Keratinocyte (primary cell): ENCODE results near the gene MRPL32. TPM values are rescaled to one million over a fixed set of nuclear protein-coding genes. Genes with fewer than 3 reads are reported as not detected.

Source experiments
- DNase-seq: peaks from one replicate; pipeline ENCODE4 v3.0.0-alpha.2; 2011; ENCODE audit warnings: low read depth, missing footprints, low spot score
- FAIRE-seq: peaks from 2 replicates; lab custom pipeline; 2011; peaks lifted over from hg19 to GRCh38; lab: Jason Lieb, UNC
- H2AFZ ChIP-seq: 2 replicates; pipeline ENCODE4 v1.6.0; 2012; ENCODE audit warnings: low read length, control low read depth, inconsistent platforms; ENCODE audit not compliant: control insufficient read depth
- H3K27ac ChIP-seq: 2 replicates; pipeline ENCODE4 v1.5.1; 2011; ENCODE audit warnings: low read length; ENCODE audit not compliant: control insufficient read depth, insufficient read depth
- H3K27me3 ChIP-seq: 3 replicates; pipeline ENCODE4 v1.6.0; 2011; ENCODE audit warnings: low read length; ENCODE audit not compliant: control insufficient read depth, insufficient read depth; ENCODE audit errors: extremely low read depth
- H3K36me3 ChIP-seq, 2 experiments: 2 replicates in 1 of 2; 3 replicates in 1 of 2; pipeline ENCODE4 v1.5.1; 2011; ENCODE audit warnings: low read length in 2 of 2, mild to moderate bottlenecking in 1 of 2; ENCODE audit not compliant: control insufficient read depth in 2 of 2, insufficient read depth in 2 of 2; ENCODE audit errors: extremely low read depth in 1 of 2
- H3K4me1 ChIP-seq: 3 replicates; pipeline ENCODE4 v1.5.1; 2011; ENCODE audit warnings: low read length; ENCODE audit not compliant: control insufficient read depth, insufficient read depth; ENCODE audit errors: extremely low read depth
- H3K4me2 ChIP-seq: 3 replicates; pipeline ENCODE4 v1.6.0; 2011; ENCODE audit warnings: low read depth, low read length; ENCODE audit not compliant: control insufficient read depth, insufficient read depth; ENCODE audit errors: extremely low read depth
- H3K4me3 ChIP-seq, 3 experiments: fragments of 200-600 bp in 1 of 3; sonication (generic) in 1 of 3; 2 replicates in 2 of 3; 3 replicates in 1 of 3; pipeline ENCODE4 v1.5.1; 2011 to 2016; ENCODE audit warnings: low read length in 3 of 3, mild to moderate bottlenecking in 3 of 3, control low read depth in 2 of 3, inconsistent platforms in 1 of 3, low read depth in 1 of 3, mixed read lengths in 1 of 3, mixed run types in 1 of 3, moderate library complexity in 1 of 3; ENCODE audit not compliant: control insufficient read depth in 2 of 3, insufficient read depth in 2 of 3; ENCODE audit errors: extremely low read depth in 1 of 3
- H3K79me2 ChIP-seq: 2 replicates; pipeline ENCODE4 v1.6.0; 2012; ENCODE audit warnings: low read length; ENCODE audit not compliant: control insufficient read depth, insufficient read depth
- H3K9ac ChIP-seq: 3 replicates; pipeline ENCODE4 v1.6.0; 2011; ENCODE audit warnings: low read length; ENCODE audit not compliant: control insufficient read depth, insufficient read depth; ENCODE audit errors: extremely low read depth
- H3K9me1 ChIP-seq: 3 replicates; pipeline ENCODE4 v1.6.0; 2011; ENCODE audit warnings: low read length; ENCODE audit not compliant: control insufficient read depth, insufficient read depth; ENCODE audit errors: extremely low read depth
- H3K9me3 ChIP-seq: 2 replicates; pipeline ENCODE4 v1.5.1; 2012; ENCODE audit warnings: low read depth, low read length; ENCODE audit not compliant: control insufficient read depth
- H4K20me1 ChIP-seq: 3 replicates; pipeline ENCODE4 v1.6.0; 2011; ENCODE audit warnings: low read length; ENCODE audit not compliant: control insufficient read depth, insufficient read depth; ENCODE audit errors: extremely low read depth
- EZH2 ChIP-seq: IDR thresholded peaks from one replicate; pipeline ENCODE4 v1.6.1; 2012; ENCODE audit warnings: inconsistent platforms, mild to moderate bottlenecking, low read length, moderate library complexity
- dilution Hi-C: fragments of 300-500 bp; cut with MboI; formaldehyde crosslinking; loops from one replicate; pipeline ENCODE4 v1.7.0; 2020; ENCODE audit warnings: low sequenced_read_pairs; ENCODE audit not compliant: extremely low pct_ligation_motif_present
- polyA plus RNA-seq, 5 experiments: library from polyadenylated mRNA; depleted of rRNA in 3 of 5; stranded (reverse) in 3 of 5; stranded (forward) in 1 of 5; unstranded in 1 of 5; fragments of >200 nt; gene quantifications; 1 replicate in 1 of 5; 2 replicates in 3 of 5; 3 replicates in 1 of 5; pipeline versions ENCODE4 v1.2.1 to v1.2.3, GENCODE V29; 2011 to 2012; ENCODE audit warnings: missing spikeins in 2 of 5, low read depth in 1 of 5, low replicate concordance in 1 of 5
- TF ChIP-seq, protein P1 (sequence below), 3 experiments: IDR thresholded peaks in 1 of 3; conservative IDR thresholded peaks in 1 of 3; optimal IDR thresholded peaks in 1 of 3; 2 replicates in 2 of 3; 3 replicates in 1 of 3; pipeline versions ENCODE3 to v1.5.1; 2011; ENCODE audit warnings: low read length in 3 of 3, mild to moderate bottlenecking in 3 of 3, moderate library complexity in 2 of 3, control low read depth in 1 of 3, inconsistent platforms in 1 of 3; ENCODE audit not compliant: insufficient read depth in 2 of 3; ENCODE audit errors: extremely low read depth in 1 of 3

Gene MRPL32
- polyA plus RNA-seq, 1 donor (not counting 4 experiments of a cell fraction or from before 2014, with no cell fraction given), result 86.1 TPM

GRCh38 chr7:42939457-42940240, 7.5 kb downstream of the MRPL32 start:
- Histone ChIP-seq H3K9ac (no peak overlapping the region), H3K79me2 (peaks cover 14% of the 10 kb centered on the region), H3K9me1 (no peaks in the 10 kb centered on the region), H3K9me3 (no peaks in the 10 kb centered on the region), H4K20me1 (no peaks in the 10 kb centered on the region), H3K4me2 (no peak overlapping the region), H3K4me1 (no peaks in the 10 kb centered on the region), H3K27me3 (no peaks in the 10 kb centered on the region), H3K36me3 (peaks cover 11 to 19% of the 10 kb centered on the region in 2 experiments), H2AFZ (no peak overlapping the region), H3K4me3 (no peak overlapping the region), H3K27ac (no peak overlapping the region)
- dilution Hi-C loops, result no loop called here
- no peak for DNase-seq
- no peak for TF ChIP-seq EZH2
- TF ChIP-seq, protein P1, sequence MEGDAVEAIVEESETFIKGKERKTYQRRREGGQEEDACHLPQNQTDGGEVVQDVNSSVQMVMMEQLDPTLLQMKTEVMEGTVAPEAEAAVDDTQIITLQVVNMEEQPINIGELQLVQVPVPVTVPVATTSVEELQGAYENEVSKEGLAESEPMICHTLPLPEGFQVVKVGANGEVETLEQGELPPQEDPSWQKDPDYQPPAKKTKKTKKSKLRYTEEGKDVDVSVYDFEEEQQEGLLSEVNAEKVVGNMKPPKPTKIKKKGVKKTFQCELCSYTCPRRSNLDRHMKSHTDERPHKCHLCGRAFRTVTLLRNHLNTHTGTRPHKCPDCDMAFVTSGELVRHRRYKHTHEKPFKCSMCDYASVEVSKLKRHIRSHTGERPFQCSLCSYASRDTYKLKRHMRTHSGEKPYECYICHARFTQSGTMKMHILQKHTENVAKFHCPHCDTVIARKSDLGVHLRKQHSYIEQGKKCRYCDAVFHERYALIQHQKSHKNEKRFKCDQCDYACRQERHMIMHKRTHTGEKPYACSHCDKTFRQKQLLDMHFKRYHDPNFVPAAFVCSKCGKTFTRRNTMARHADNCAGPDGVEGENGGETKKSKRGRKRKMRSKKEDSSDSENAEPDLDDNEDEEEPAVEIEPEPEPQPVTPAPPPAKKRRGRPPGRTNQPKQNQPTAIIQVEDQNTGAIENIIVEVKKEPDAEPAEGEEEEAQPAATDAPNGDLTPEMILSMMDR (optimal IDR thresholded peaks at IDR 0.05 in 1 of 3, IDR thresholded peaks at IDR 0.05 in 1 of 3, conservative IDR thresholded peaks at IDR 0.05 in 1 of 3; ENCODE audit: extremely low read depth in 1 of 3, insufficient read depth in 2 of 3, low read length in 3 of 3), result no peak
- no peak for FAIRE-seq

DNA sequence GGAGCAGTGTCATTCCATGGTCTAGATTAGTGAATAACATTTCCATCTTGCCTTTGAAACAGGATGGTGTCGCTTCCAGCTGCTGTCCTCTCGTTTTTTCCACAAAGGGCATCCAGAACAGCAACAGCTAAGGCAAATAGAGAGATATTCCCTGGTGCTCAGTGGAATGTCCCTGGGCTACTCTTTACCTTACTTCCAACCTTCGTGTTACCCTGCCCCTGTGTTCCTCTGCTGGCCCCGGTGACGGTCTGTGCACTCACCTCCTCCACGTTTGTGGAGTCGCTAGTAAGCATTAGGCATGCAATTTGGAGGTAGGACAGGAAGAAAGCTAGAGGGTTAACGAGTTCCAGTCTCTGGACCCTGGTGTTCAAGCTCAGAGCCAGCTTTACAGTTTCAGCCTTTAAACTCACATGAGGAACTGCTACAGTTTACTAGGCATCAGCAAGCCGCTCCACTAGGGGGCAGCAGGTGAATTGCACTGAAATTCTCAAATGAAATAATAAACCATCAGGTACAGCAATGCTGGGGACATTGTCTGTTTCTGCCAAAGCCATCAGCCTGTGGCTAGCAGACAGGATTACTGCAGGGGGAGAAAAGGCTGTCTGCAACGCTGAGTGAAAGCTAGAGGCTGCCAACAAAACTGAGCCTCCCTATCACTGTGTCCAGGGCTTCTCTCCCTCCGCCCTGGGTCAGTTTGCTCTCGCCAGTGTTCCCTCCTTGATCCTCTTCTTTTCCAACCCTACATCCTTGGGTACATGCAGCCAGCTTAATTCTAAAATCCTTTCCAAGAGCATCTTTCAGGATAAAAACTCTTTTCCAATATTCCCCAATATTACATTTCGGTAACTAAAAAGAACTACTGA, 9.0 kb downstream of the MRPL32 start:
- Histone ChIP-seq H3K4me3 (no peak overlapping the region), H2AFZ (no peak overlapping the region), H3K4me2 (no peak overlapping the region), H3K27me3 (no peaks in the 10 kb centered on the region), H3K4me1 (no peaks in the 10 kb centered on the region), H3K9me3 (no peaks in the 10 kb centered on the region), H3K9me1 (no peaks in the 10 kb centered on the region), H3K79me2 (peaks cover under 1% of the 10 kb centered on the region), H3K27ac (no peak overlapping the region), H3K36me3 (peaks cover 5 to 8% of the 10 kb centered on the region in 2 experiments), H3K9ac (no peak overlapping the region), H4K20me1 (no peaks in the 10 kb centered on the region)
- dilution Hi-C loops, result no loop called here
- DNase-seq (no peak), FAIRE-seq (peak; percentile 71)
- TF ChIP-seq, protein P1 (optimal IDR thresholded peaks at IDR 0.05 in 1 of 3, IDR thresholded peaks at IDR 0.05 in 1 of 3, conservative IDR thresholded peaks at IDR 0.05 in 1 of 3; ENCODE audit: extremely low read depth in 1 of 3, insufficient read depth in 2 of 3, low read length in 3 of 3), result peak; percentile 82 to 85 (median 85)
- no peak for TF ChIP-seq EZH2
